NCI-H1105 treated with DMSO at 0.1 percent for 48 hours (cell line): ENCODE results near the gene ABLIM1.

Source experiments
- DNase-seq: peaks from one replicate; lab custom pipeline; 2025; lab: John Stamatoyannopoulos, UW

The ABLIM1 gene

DNA sequence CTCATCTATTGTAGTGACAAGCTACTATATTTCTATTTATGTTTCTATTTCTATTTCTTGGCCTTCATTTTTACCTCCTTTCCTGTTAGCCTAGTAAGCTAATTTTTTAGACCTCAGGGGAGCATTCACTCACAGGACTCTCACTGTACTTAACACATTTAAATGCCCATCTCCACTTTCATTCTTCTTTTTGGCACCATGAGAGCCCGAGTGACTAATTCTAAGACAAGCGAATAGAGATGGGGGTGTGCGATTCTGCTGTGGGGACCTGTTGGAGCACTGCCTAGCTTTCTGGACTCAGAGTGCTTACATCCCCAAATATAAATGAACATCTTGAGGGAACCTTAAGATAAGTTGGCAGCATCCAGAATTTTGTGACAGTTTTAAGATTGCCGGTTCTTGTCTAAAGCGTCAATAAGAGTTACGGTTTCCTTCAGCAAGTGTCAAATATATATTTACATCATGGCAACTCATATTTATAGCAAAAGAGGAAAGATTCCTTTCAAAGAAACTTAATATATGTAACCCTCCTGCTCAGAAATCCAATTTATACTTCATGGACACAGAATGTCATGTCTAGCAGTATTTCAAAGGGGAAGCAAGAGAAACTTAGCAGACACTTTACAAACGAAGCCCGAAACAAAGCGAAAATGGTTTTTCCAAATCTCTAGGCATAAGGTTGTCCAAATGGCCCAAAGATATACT lies 199.7 kb downstream of the ABLIM1 start:
- no peak for DNase-seq

- no peak for DNase-seq
Measured at GRCh38 chr10:114453576-114453975, 204.5 kb downstream of the ABLIM1 start.

- DNase-seq: no peak
Measured at GRCh38 chr10:114448897-114449296, 209.2 kb downstream of the ABLIM1 start.

DNA sequence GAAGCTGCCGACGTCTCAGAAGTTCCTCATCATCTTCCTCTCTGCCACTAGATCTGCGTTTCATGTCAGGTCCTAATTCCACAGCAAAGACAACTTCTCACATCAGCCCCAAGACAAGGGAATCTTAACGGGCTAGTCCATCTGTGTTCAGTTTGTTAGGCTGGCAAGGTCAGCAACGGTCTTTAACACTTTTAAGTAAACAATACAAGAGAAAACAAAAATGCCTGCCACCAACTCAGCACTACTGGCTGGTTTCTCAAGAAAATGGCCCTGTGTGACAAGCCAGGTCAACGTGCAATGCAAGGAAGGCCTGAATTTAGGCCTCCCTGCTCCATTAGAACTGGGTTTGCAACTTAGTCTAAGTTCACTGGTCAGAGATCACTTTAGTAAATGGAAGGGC lies 212.7 kb downstream of the ABLIM1 start:
- DNase-seq: no peak

- no peak for DNase-seq
Measured at GRCh38 chr10:114444819-114445218, 213.3 kb downstream of the ABLIM1 start.

- no peak for DNase-seq
Measured at GRCh38 chr10:114442091-114442630, 215.9 kb downstream of the ABLIM1 start.

DNA sequence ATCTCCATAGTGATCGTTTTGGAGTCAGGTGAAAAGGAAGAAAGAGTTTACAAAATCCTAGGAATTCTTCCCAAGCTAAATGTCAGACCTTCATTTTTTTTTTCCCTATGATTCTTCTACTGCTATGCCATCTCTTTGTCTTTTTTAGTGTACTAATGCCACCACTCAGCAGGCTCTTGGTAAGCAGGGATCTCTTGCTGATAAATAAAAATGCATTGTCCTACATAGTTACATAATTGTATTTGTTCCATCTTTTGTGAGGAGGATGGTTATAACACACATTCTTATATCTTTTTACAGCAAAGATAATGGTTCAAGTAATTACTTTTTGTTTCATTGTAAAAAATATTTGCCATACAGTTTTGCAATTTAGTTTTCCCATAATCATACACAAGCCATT lies 217.0 kb downstream of the ABLIM1 start:
- DNase-seq: no peak

- no peak for DNase-seq
Measured at GRCh38 chr10:114437473-114438292, 220.4 kb downstream of the ABLIM1 start.

DNA sequence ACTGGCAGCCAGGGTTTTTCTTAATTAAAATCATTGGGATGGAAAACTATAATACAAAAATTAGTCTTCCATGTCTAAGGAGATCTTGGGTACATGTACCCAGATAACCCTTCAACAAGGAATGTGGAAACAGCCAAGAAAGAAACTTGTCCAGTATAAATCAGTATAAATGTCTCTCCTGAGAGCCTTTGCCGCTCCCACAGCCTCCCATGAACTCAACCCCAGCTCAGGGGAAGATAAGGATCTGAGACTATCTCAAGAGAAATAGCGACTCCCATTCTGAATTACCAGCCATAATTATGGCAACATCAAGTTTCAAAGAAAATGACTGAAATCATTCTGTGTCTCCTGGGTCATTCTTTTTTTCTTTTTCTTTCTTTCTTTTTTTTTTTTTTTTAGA lies 221.1 kb downstream of the ABLIM1 start:
- DNase-seq: no peak

DNA sequence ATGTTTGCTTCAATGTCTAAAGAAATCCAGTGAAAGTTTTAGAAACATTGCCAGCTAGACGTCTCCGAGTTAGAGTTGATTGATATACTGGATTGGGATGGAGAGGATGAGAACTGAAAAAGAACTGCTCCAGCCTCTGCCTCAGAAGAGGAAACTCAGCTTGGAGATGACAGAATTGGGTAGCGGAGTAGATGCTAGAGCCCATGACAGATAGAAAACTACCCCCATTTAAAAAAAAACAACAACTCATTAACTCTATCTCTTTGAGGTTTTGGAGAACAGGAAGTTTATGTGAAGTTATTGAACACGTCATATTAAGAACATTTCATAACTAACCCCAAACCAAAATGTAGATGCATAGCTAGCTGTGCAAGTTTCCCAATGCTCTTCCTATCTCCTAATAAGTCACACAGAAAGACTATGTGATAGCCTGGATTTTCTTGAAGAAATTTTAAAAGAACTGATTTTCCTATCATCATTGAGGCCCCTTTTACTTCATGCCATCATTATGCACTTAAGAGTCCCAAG lies 225.4 kb downstream of the ABLIM1 start:
- no peak for DNase-seq

DNA sequence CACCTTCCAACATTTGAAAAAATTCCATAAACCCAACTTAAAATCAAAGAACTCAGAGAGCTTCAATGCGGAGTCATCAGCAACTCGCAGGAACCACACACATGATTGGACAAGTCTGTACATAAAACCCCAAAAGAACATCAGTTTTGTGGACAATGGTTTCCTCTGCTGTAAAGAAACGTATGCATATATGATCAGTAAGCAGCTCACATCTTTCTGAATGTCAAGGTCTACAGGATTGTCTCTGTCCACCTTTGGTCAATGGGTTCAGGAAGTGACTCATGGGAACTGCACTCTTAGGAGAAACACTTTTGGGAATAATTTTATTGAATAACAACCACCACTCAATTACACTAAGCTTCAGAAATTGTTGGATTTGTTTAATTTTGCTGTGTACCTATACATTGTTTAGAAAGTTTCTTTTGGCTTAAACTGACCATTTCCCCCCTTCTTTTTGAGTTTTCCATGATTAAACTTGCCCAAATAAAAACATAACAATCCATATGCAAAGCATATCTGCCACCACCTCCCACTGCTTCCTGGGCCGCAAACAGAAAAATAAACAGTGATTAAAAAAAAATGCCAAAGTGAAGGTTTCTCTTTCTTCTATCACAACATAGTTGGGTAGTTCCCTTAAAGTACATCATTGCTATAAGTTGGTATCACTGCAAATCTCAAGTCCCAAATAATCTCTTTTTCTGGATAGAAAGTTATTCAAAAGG lies 226.5 kb downstream of the ABLIM1 start:
- no peak for DNase-seq

GRCh38 chr10:114430688-114431413 lies 227.2 kb downstream of the ABLIM1 start:
- DNase-seq: no peak

- no peak for DNase-seq
Measured at GRCh38 chr10:114429581-114430335, 228.3 kb downstream of the ABLIM1 start.

DNA sequence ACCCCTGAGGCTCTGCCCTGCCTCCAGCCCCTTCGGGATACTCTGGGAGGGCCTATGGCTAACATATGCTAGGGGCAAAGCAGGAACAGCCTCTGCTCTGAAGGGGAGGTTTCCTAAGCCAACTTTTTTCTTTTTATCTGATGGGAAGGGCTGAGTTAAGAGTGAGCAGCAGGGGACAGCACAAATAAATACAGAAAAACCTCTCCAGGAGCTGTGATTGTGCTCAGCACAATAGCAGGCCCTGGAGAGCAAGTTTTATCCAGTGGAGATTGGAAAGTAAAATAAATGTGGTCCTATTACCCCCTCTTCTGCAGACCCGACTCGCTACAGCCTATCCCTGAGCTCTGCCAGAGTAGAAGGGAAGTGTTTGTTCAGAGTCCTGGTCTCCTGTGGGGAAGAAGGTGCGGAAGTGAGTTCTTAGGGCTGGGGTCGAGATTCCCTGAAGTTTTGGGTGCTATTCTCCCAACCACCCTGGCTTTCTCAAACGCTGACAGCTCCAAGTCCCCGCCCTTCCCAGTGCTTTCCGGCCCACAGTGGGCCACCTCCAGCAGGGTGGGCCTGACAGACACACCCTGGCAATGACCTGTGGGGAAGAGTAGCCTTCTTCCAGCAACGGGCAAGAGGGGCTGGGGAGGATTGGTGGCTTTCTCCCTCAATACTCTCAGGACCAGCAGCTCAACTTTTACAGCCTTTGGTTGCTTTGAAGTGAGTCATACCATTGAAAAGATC lies 230.8 kb downstream of the ABLIM1 start:
- no peak for DNase-seq

DNA sequence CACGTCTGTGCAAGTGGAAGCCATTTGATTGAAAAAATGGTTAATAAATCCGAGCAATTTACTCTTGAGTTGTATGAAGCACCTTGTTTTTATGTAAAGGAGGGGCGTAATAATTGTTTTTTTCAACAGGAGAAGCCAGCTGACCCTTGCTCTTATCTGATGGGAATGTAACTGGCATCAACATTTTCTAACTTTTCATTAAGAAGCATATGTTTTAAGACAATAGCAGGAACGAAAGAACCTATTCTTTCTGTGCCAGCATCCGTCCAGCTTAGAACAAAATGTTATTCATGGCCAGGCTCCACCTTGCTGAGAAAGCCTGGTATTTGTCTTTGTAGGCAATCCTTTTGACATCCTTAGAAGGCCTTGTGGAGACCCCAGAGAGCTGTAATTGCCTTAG lies 231.6 kb downstream of the ABLIM1 start:
- no peak for DNase-seq

DNA sequence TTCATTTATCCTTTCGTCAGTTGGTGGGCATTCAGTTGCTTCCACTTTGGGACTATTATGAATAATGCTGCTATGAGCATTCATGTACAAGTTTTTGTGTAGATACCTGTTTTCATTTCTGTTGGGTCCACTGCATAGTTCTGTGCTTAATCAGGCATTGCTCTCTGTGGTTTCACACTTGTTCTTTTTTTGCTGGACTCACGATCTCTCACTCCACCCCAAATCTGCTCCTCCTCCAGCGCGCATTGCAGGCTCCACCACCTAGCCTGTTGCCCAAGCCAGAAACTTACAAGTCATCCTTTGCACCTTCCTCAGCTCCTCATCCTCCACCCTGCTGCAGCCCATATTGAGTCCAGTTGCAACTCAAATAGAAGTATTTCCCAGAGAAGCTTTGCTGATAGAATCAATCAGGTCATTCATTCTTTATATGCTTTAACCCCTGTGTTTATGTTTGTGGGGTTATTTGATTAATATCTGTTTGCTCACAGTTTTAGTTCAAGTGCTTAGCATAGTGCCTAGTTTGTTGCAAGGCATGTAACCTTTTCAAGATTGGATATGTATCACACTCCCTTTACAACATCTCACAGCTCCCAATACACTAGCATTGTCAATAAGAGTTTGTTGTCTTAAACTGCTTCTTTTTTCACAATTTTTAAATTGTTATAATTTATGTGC lies 237.1 kb downstream of the ABLIM1 start:
- DNase-seq: no peak

DNA sequence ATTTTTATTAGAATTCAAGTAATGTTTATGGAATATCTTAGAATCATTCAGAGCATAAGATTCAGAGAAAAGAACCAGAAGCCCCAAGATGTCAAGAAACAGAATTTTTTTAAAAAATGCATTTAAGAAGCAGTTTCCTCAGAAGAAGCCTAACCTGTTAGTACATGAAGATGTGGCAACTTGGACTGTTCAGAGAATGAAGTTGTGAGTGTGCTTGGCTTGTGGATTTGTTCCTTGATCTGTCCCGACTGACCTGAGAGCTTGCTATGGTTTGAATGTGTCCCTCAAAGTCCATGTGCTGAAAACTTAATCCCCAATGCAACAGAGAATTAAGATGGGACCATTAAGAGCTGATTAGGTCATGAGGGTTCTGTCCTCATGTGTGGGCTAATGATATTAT lies 240.0 kb downstream of the ABLIM1 start:
- DNase-seq: no peak

GRCh38 chr10:114412907-114413797 lies 244.9 kb downstream of the ABLIM1 start:
- DNase-seq: no peak
